AG08395 (cell line): Measurements from ENCODE around the gene VPS13D.
"Not testable (repeated sequence)": the region's sequence is repeated elsewhere in the genome, so short reads cannot be mapped to it uniquely, and the experiment has no call there.

Experiments
- DNase-seq: peaks from one replicate; pipeline ENCODE4 v3.0.0; 2012; ENCODE audit warnings: mixed read lengths, low spot score

Gene VPS13D

GRCh38 chr1:12518931-12519692 lies 289.3 kb downstream of the VPS13D start:
- DNase-seq, result peak; percentile 62

GRCh38 chr1:12519693-12520364 lies 290.0 kb downstream of the VPS13D start:
- DNase-seq, result no peak

GRCh38 chr1:12521096-12521495 lies 291.3 kb downstream of the VPS13D start:
- peak; percentile 58 for DNase-seq

GRCh38 chr1:12522780-12523179 lies 292.9 kb downstream of the VPS13D start:
- DNase-seq, result not testable (repeated sequence)

- DNase-seq, result no peak
These were observed 294.4 kb downstream of the VPS13D start for GRCh38 chr1:12524266-12524665.

- DNase-seq, result peak; percentile 34
These were observed 295.7 kb downstream of the VPS13D start for GRCh38 chr1:12525311-12526181.

GRCh38 chr1:12527564-12527963 lies 297.7 kb downstream of the VPS13D start:
- DNase-seq, result no peak

GRCh38 chr1:12528021-12528852 lies 298.4 kb downstream of the VPS13D start:
- DNase-seq, result peak; percentile 82

GRCh38 chr1:12529640-12530174 lies 299.9 kb downstream of the VPS13D start:
- no peak for DNase-seq

- no peak for DNase-seq
These were observed 300.8 kb downstream of the VPS13D start for GRCh38 chr1:12530462-12531178.

GRCh38 chr1:12531179-12531499 lies 301.3 kb downstream of the VPS13D start:
- no peak for DNase-seq

- DNase-seq, result no peak
These were observed 302.8 kb downstream of the VPS13D start for GRCh38 chr1:12532405-12533315.

GRCh38 chr1:12536023-12536639 lies 306.3 kb downstream of the VPS13D start:
- DNase-seq, result no peak

- DNase-seq, result no peak
These were observed 307.5 kb downstream of the VPS13D start for GRCh38 chr1:12537294-12537693.

- no peak for DNase-seq
These were observed 308.2 kb downstream of the VPS13D start for GRCh38 chr1:12537906-12538461.

GRCh38 chr1:12538536-12538935 lies 308.7 kb downstream of the VPS13D start:
- DNase-seq, result not testable (repeated sequence)

- no peak for DNase-seq
These were observed 309.5 kb downstream of the VPS13D start for GRCh38 chr1:12539320-12539704.

- peak; percentile 89 for DNase-seq
These were observed 310.1 kb downstream of the VPS13D start for GRCh38 chr1:12539705-12540579.
